Measurements from ENCODE around the gene TANC2.

GRCh38 chr17:62999736-63000135 lies 33.7 kb downstream of the TANC2 start:
- TF ChIP-seq CTCF (IDR thresholded peaks at IDR 0.05; ENCODE audit: control extremely low read depth in 1 of 3, insufficient read depth in 1 of 3, low read depth in 1 of 3, low read length in 3 of 3) (no peak), PHF8 (conservative IDR thresholded peaks at IDR 0.05; ENCODE audit: low read depth, low read length) (no peak), RAD21 (IDR thresholded peaks at IDR 0.05 in 1 of 2, conservative IDR thresholded peaks at IDR 0.05 in 1 of 2; ENCODE audit: low read depth in 2 of 2, low read length in 2 of 2) (no peak), KDM1A (IDR thresholded peaks at IDR 0.05; ENCODE audit: borderline replicate concordance, low read length) (no peak), GABPA (IDR thresholded peaks at IDR 0.05; ENCODE audit: borderline replicate concordance, insufficient read depth, low read length) (no peak), CEBPB (IDR thresholded peaks at IDR 0.05; ENCODE audit: low read depth, low read length) (no peak), SIRT6 (IDR thresholded peaks at IDR 0.05; ENCODE audit: low read length) (no peak), POLR2A (IDR thresholded peaks at IDR 0.05; ENCODE audit: control extremely low read depth in 1 of 2, low read depth in 2 of 2, low read length in 2 of 2) (no peak), RNF2 (IDR thresholded peaks at IDR 0.05; ENCODE audit: borderline replicate concordance, low read depth, low read length, missing control alignments, poor library complexity, severe bottlenecking) (no peak), POLR2AphosphoS5 (IDR thresholded peaks at IDR 0.05; ENCODE audit: low read depth, low read length) (no peak), EZH2 (IDR thresholded peaks at IDR 0.05; ENCODE audit: low read depth, low read length, severe bottlenecking) (no peak), JUND (IDR thresholded peaks at IDR 0.05; ENCODE audit: low read length) (no peak)

Data from H1 (cell line).